Left lung (tissue), 10 donors: ENCODE results near the gene GORASP1. TPM values are rescaled to one million over a fixed set of nuclear protein-coding genes. Genes with fewer than 3 reads are reported as not detected.

Experiments
- ATAC-seq: fragments of 200-7000 bp; cut with Tn5 transposase; one replicate; pipeline ENCODE4 v1.9.1; 2020; ENCODE audit warnings: moderate library complexity
- DNase-seq, 4 donors: peaks; one replicate each; pipeline ENCODE4 v3.0.0-alpha.2; 2013 to 2020
- H3K27ac ChIP-seq, 2 donors: fragments of 200-600 bp; sonication (generic) in 1 of 2; one replicate each; pipeline versions ENCODE4 v1.5.0 to v1.8.0; 2020 to 2021
- H3K27me3 ChIP-seq, 2 donors: fragments of 200-600 bp; sonication (generic) in 1 of 2; one replicate each; pipeline versions ENCODE4 v1.5.0 to v1.8.0; 2020 to 2021
- H3K36me3 ChIP-seq, 2 donors: fragments of 200-600 bp; sonication (generic) in 1 of 2; one replicate each; pipeline versions ENCODE4 v1.5.0 to v1.8.0; 2020 to 2021
- H3K4me1 ChIP-seq, 2 donors: fragments of 200-600 bp; one replicate each; pipeline ENCODE4 v1.8.0; 2021
- H3K4me3 ChIP-seq, 2 donors: fragments of 200-600 bp; sonication (generic) in 1 of 2; one replicate each; pipeline versions ENCODE4 v1.5.0 to v1.8.0; 2020 to 2021; ENCODE audit warnings: mild to moderate bottlenecking in 1 of 2
- H3K9me3 ChIP-seq, 2 donors: fragments of 200-600 bp; sonication (generic) in 1 of 2; one replicate each; pipeline versions ENCODE4 v1.5.0 to v1.8.0; 2020 to 2021
- CTCF ChIP-seq, 2 donors: fragments of 200-600 bp; sonication (generic) in 1 of 2; IDR thresholded peaks; one replicate each; pipeline versions ENCODE4 v1.5.0 to v1.8.0; 2021; ENCODE audit warnings: antibody characterized with exemption in 2 of 2
- intact Hi-C, 2 donors: fragments of 100-400 bp; cut with DNase I; formaldehyde crosslinking; loops; one replicate each; pipeline versions ENCODE4 v1.11.2 to v1.14.2; 2022
- polyA plus RNA-seq, 6 donors: library from polyadenylated mRNA; unstranded; fragments of 120-200 nt; gene quantifications; one replicate each; pipeline ENCODE4 v1.2.1, GENCODE V29; 2013; ENCODE audit not compliant: insufficient read length in 6 of 6
- total RNA-seq, 2 donors: library from RNA; stranded (reverse); fragmentation: NEBNext Ultra II Directional; extraction: Animal tissue kit (Norgen Biotek cat#: 25700); gene quantifications; one replicate each; pipeline ENCODE4 v1.2.1, GENCODE V29; 2021
- donor health status: DM: no; HTN: yes; CAD: no.
- donor health status: DM: no; HTN: no; CAD: no.

The GORASP1 gene
- total and polyA plus RNA-seq, 8 donors = 57.9 to 73.9 (median 62.8) TPM

GRCh38 chr3:39103791-39104552 is 3.5 kb downstream of the GORASP1 start:
- intact Hi-C loops = no loop called here
- H3K27me3 ChIP-seq = no peaks in the 10 kb centered on the region

GRCh38 chr3:39103324-39103693 is 4.1 kb downstream of the GORASP1 start:
- TF ChIP-seq CTCF (IDR thresholded peaks at IDR 0.05) = no peak
- peaks cover 0 to 31% of the 10 kb centered on the region in 2 donors for H3K36me3 ChIP-seq
- no peaks in the 10 kb centered on the region for H3K27me3 ChIP-seq
- no peak for ATAC-seq
- DNase-seq = no peak
- H3K4me3 ChIP-seq = no peak overlapping the region
- H3K27ac ChIP-seq = peak overlapping the region in 1 of 2 donors; percentile 15
- no peaks in the 10 kb centered on the region for H3K9me3 ChIP-seq
- peaks cover 10 to 64% of the 10 kb centered on the region in 2 donors for H3K4me1 ChIP-seq
- intact Hi-C loops = no loop called here

More at GRCh38 chr3:39103791-39104552, 3.5 kb downstream of the GORASP1 start:
- no peak for TF ChIP-seq CTCF (IDR thresholded peaks at IDR 0.05)
- Histone ChIP-seq H3K27ac (peak overlapping the region in 1 of 2 donors; percentile 15), H3K4me3 (no peak overlapping the region), H3K9me3 (no peaks in the 10 kb centered on the region), H3K4me1 (peaks cover 10 to 71% of the 10 kb centered on the region in 2 donors), H3K36me3 (peaks cover 0 to 24% of the 10 kb centered on the region in 2 donors)
- DNase-seq (no peak), ATAC-seq (no peak)

GRCh38 chr3:39102504-39103323 is 4.7 kb downstream of the GORASP1 start:
- peak overlapping the region in 1 of 2 donors; percentile 15 for H3K27ac ChIP-seq
- peaks cover 3 to 37% of the 10 kb centered on the region in 2 donors for H3K36me3 ChIP-seq
- peaks cover 5 to 59% of the 10 kb centered on the region in 2 donors for H3K4me1 ChIP-seq
- H3K27me3 ChIP-seq = no peaks in the 10 kb centered on the region
- intact Hi-C loops = no loop called here
- ATAC-seq (no peak), DNase-seq (no peak)
- H3K4me3 ChIP-seq = no peak overlapping the region
- TF ChIP-seq CTCF (IDR thresholded peaks at IDR 0.05) = no peak
- H3K9me3 ChIP-seq = no peaks in the 10 kb centered on the region

GRCh38 chr3:39101022-39101689 is 6.3 kb downstream of the GORASP1 start:
- Histone ChIP-seq H3K27me3 (no peaks in the 10 kb centered on the region), H3K9me3 (no peaks in the 10 kb centered on the region), H3K27ac (no peak overlapping the region), H3K4me3 (no peak overlapping the region), H3K36me3 (peaks cover 3 to 53% of the 10 kb centered on the region in 2 donors), H3K4me1 (peaks cover 4 to 52% of the 10 kb centered on the region in 2 donors)
- intact Hi-C loops = no loop called here
- DNase-seq (peak in 1 of 4 donors; percentile 21), ATAC-seq (peak; percentile 78)
- TF ChIP-seq CTCF (IDR thresholded peaks at IDR 0.05) = peak; percentile 40 to 74
